HCT116 (cell line): ENCODE results near the gene RHBDF1. TPM values are rescaled to one million over a fixed set of nuclear protein-coding genes. Genes with fewer than 3 reads are reported as not detected.

Source experiments
- ATAC-seq: fragments of 200-7000 bp; cut with Tn5 transposase; 2 replicates; pipeline ENCODE4 v1.9.1; 2020; ENCODE audit warnings: mild to moderate bottlenecking, moderate library complexity
- BruUV-seq: library from RNA; stranded (reverse); fragments of 400-500 nt; replicated peaks from 2 replicates; lab custom pipeline; 2021; lab: Mats Ljungman, UMichigan
- CTCF ChIA-PET: fragments of 300-600 bp; sonication (Branson Sonifier 250); formaldehyde crosslinking; loops from one replicate; lab custom pipeline; 2021; ENCODE audit warnings: antibody characterized with exemption; lab: Charles Lee
- POLR2A ChIA-PET: fragments of 300-600, 350-600 bp; sonication (Branson Sonifier 250); formaldehyde crosslinking; loops from one replicate; lab custom pipeline; 2021; ENCODE audit warnings: antibody characterized with exemption; lab: Charles Lee
- RAD21 ChIA-PET, 2 experiments: fragments of 300-600 bp; sonication (Branson Sonifier 250); formaldehyde crosslinking; loops; one replicate each; lab custom pipeline; 2023; ENCODE audit warnings: low total read pairs in 2 of 2; ENCODE audit not compliant: uncharacterized antibody in 2 of 2, unreplicated experiment in 2 of 2, low non-redundant PET in 1 of 2; lab: Charles Lee
- DNase-seq: peaks from one replicate; pipeline ENCODE4 v3.0.0-alpha.2; 2010; ENCODE audit warnings: low read depth, low spot score
- H2AFZ ChIP-seq: fragments of 200-600 bp; shearing (Covaris generic), sonication (generic); 2 replicates; pipeline ENCODE4 v1.6.1; 2017; ENCODE audit warnings: low read depth, mixed run types, mixed read lengths, antibody characterized with exemption, low read length; ENCODE audit not compliant: poor library complexity, severe bottlenecking
- H3K27ac ChIP-seq: 2 replicates; pipeline ENCODE4 v1.5.1; 2012; ENCODE audit warnings: low read depth, low read length
- H3K27me3 ChIP-seq: fragments of 200-600 bp; sonication (generic); 2 replicates; pipeline ENCODE4 v1.6.1; 2016; ENCODE audit warnings: mixed run types, low read length, mixed read lengths; ENCODE audit not compliant: insufficient read depth
- H3K36me3 ChIP-seq, 2 experiments: fragments of 200-500 bp in 1 of 2; fragments of 200-600 bp in 1 of 2; sonication (Bioruptor generic) in 1 of 2; sonication (generic) in 1 of 2; 2 replicates each; pipeline versions ENCODE4 v1.5.1 to v1.6.1; 2014 to 2016; ENCODE audit warnings: low read length in 2 of 2, inconsistent platforms in 1 of 2, mixed read lengths in 1 of 2, mixed run types in 1 of 2; ENCODE audit not compliant: insufficient read depth in 2 of 2, control insufficient read depth in 1 of 2
- H3K4me1 ChIP-seq, 2 experiments: fragments of 200-600 bp in 1 of 2; sonication (generic) in 1 of 2; 2 replicates each; pipeline versions ENCODE4 v1.5.1 to v1.6.1; 2012 to 2017; ENCODE audit warnings: low read length in 2 of 2, inconsistent platforms in 1 of 2, mild to moderate bottlenecking in 1 of 2, mixed read lengths in 1 of 2, mixed run types in 1 of 2, moderate library complexity in 1 of 2; ENCODE audit not compliant: insufficient read depth in 2 of 2, control insufficient read depth in 1 of 2
- H3K4me2 ChIP-seq: fragments of 200-600 bp; sonication (generic); 2 replicates; pipeline ENCODE4 v1.6.1; 2017; ENCODE audit warnings: mixed run types, low read length, mixed read lengths
- H3K4me3 ChIP-seq, 2 experiments: fragments of 200-600 bp in 1 of 2; sonication (generic) in 1 of 2; replicated peaks in 1 of 2; 2 replicates each; pipeline ENCODE4 v1.5.1; 2011 to 2016; ENCODE audit warnings: low read length in 2 of 2, control low read depth in 1 of 2, low read depth in 1 of 2, mild to moderate bottlenecking in 1 of 2, mixed read lengths in 1 of 2, mixed run types in 1 of 2
- H3K79me2 ChIP-seq: fragments of 200-600 bp; sonication (generic); 2 replicates; pipeline ENCODE4 v1.6.1; 2017; ENCODE audit warnings: mild to moderate bottlenecking, mixed run types, low read length, moderate library complexity, mixed read lengths; ENCODE audit not compliant: insufficient read depth
- H3K9ac ChIP-seq: fragments of 200-600 bp; sonication (generic); 2 replicates; pipeline ENCODE4 v1.6.1; 2016; ENCODE audit warnings: low read length, mixed read lengths
- H3K9me2 ChIP-seq: fragments of 200-600 bp; sonication (generic), shearing (Covaris generic); 2 replicates; pipeline ENCODE4 v1.6.1; 2017; ENCODE audit warnings: mixed run types, mild to moderate bottlenecking, moderate library complexity; ENCODE audit not compliant: insufficient read depth
- H3K9me3 ChIP-seq, 2 experiments: fragments of 200-500 bp in 1 of 2; fragments of 200-600 bp in 1 of 2; sonication (Bioruptor generic) in 1 of 2; sonication (generic) in 1 of 2; 2 replicates each; pipeline ENCODE4 v1.6.1; 2014 to 2017; ENCODE audit warnings: low read length in 2 of 2, mixed read lengths in 2 of 2, inconsistent platforms in 1 of 2, low read depth in 1 of 2, mild to moderate bottlenecking in 1 of 2, mixed run types in 1 of 2, moderate library complexity in 1 of 2; ENCODE audit not compliant: control insufficient read depth in 1 of 2, insufficient read depth in 1 of 2
- H4K20me1 ChIP-seq: fragments of 200-600 bp; sonication (generic), shearing (Covaris generic); 2 replicates; pipeline ENCODE4 v1.6.1; 2017; ENCODE audit warnings: mixed run types, mild to moderate bottlenecking, moderate library complexity; ENCODE audit not compliant: insufficient read depth
- CBX3 ChIP-seq: IDR thresholded peaks from 2 replicates; pipeline ENCODE4 v1.6.1; 2012; ENCODE audit warnings: low read depth
- CEBPB ChIP-seq: IDR thresholded peaks from 2 replicates; pipeline ENCODE4 v1.6.1; 2012; ENCODE audit warnings: low read depth
- CTCF ChIP-seq, 3 experiments: fragments of 200-600 bp in 1 of 3; sonication (generic) in 1 of 3; IDR thresholded peaks in 2 of 3; conservative IDR thresholded peaks in 1 of 3; 2 replicates each; pipeline ENCODE4 v1.5.1; 2012 to 2017; ENCODE audit warnings: low read depth in 2 of 3, low read length in 2 of 3, antibody characterized with exemption in 1 of 3, borderline replicate concordance in 1 of 3, control low read depth in 1 of 3, mild to moderate bottlenecking in 1 of 3, mixed read lengths in 1 of 3, mixed run types in 1 of 3, moderate library complexity in 1 of 3; ENCODE audit not compliant: insufficient read depth in 1 of 3
- EGR1 ChIP-seq: IDR thresholded peaks from 2 replicates; pipeline ENCODE4 v1.6.1; 2012; ENCODE audit warnings: low read depth
- ELF1 ChIP-seq: IDR thresholded peaks from 2 replicates; pipeline ENCODE4 v1.6.1; 2012; ENCODE audit warnings: low read depth, borderline replicate concordance
- EZH2 ChIP-seq: fragments of 200-600 bp; sonication (generic); IDR thresholded peaks from 2 replicates; pipeline ENCODE4 v1.6.1; 2017; ENCODE audit warnings: antibody characterized with exemption, mixed run types
- FOSL1 ChIP-seq: IDR thresholded peaks from 2 replicates; pipeline ENCODE4 v1.6.1; 2012; ENCODE audit warnings: low read depth
- POLR2A ChIP-seq: IDR thresholded peaks from 2 replicates; pipeline ENCODE4 v1.7.0; 2011; ENCODE audit warnings: borderline replicate concordance; ENCODE audit not compliant: insufficient read depth, insufficient read length; ENCODE audit errors: extremely low read depth
- POLR2AphosphoS5 ChIP-seq: IDR thresholded peaks from 2 replicates; pipeline ENCODE4 v1.6.1; 2011; ENCODE audit warnings: mild to moderate bottlenecking, low read depth, low read length, moderate library complexity
- REST ChIP-seq: IDR thresholded peaks from 2 replicates; pipeline ENCODE4 v1.6.1; 2012; ENCODE audit warnings: low read depth
- YY1 ChIP-seq: IDR thresholded peaks from 2 replicates; pipeline ENCODE4 v1.6.1; 2011; ENCODE audit warnings: low read length, low read depth, moderate library complexity, mild to moderate bottlenecking; ENCODE audit not compliant: insufficient replicate concordance; ENCODE audit errors: extremely low read depth
- ZBTB33 ChIP-seq: IDR thresholded peaks from 2 replicates; pipeline ENCODE4 v1.6.1; 2011; ENCODE audit warnings: mild to moderate bottlenecking, low read length, moderate library complexity; ENCODE audit not compliant: insufficient replicate concordance; ENCODE audit errors: extremely low read depth
- ZFX ChIP-seq: fragments of 450-650 bp; IDR thresholded peaks from 2 replicates; pipeline ENCODE4 v1.6.1; 2017
- ZNF274 ChIP-seq: fragments of 200-500 bp; sonication (Bioruptor generic); IDR thresholded peaks from 2 replicates; pipeline ENCODE4 v1.6.1; 2014; ENCODE audit warnings: mild to moderate bottlenecking, low read depth, low read length, inconsistent platforms
- intact Hi-C: fragments of 100-400 bp; cut with micrococcal nuclease; formaldehyde crosslinking; loops from 2 replicates; pipeline ENCODE4 v1.10.0; 2022
- total RNA-seq: library from RNA; stranded (reverse); gene quantifications from one replicate; pipeline ENCODE4 v1.2.1, GENCODE V29; 2021; ENCODE audit not compliant: unreplicated experiment

The RHBDF1 gene
- total RNA-seq, 1 experiment from 2014 or later = 19.8 TPM

GRCh38 chr16:59440-60059, 12.9 kb downstream of the RHBDF1 start:
- TF ChIP-seq ELF1 (no peak), ZBTB33 (no peak), POLR2A (no peak), REST (no peak), FOSL1 (no peak), YY1 (no peak), CEBPB (no peak), CBX3 (no peak), ZNF274 (no peak), EZH2 (no peak), CTCF (IDR thresholded peaks at IDR 0.05 in 2 of 3, conservative IDR thresholded peaks at IDR 0.05 in 1 of 3; ENCODE audit: borderline replicate concordance in 1 of 3, insufficient read depth in 1 of 3, low read depth in 2 of 3, low read length in 2 of 3) (no peak), POLR2AphosphoS5 (no peak), EGR1 (no peak), ZFX (no peak)

More at GRCh38 chr16:59440-60059, 12.9 kb downstream of the RHBDF1 start:
- H3K36me3 ChIP-seq = no peaks in the 10 kb centered on the region; a peak in 1 of 4 replicates
- no peaks in the 10 kb centered on the region for H3K27me3 ChIP-seq
- no peaks in the 10 kb centered on the region for H4K20me1 ChIP-seq
- H3K27ac ChIP-seq = no peak overlapping the region
- no peak overlapping the region for H3K4me2 ChIP-seq
- H3K9me3 ChIP-seq = no peaks in the 10 kb centered on the region
- DNase-seq (no peak), ATAC-seq (no peak)
- ChIA-PET POLR2A (no interaction called here), RAD21 (no interaction called here), CTCF (no interaction called here)
- no TSS peak for BruUV-seq
- no peak overlapping the region for H2AFZ ChIP-seq
- H3K9me2 ChIP-seq = no peaks in the 10 kb centered on the region
- no peak overlapping the region for H3K4me3 ChIP-seq
- intact Hi-C loops = no loop called here
- H3K4me1 ChIP-seq = no peaks in the 10 kb centered on the region
- H3K9ac ChIP-seq = no peak overlapping the region
- no peaks in the 10 kb centered on the region for H3K79me2 ChIP-seq
